Measurements from ENCODE around the gene PRPF40A. TPM values are rescaled to one million over a fixed set of nuclear protein-coding genes. Genes with fewer than 3 reads are reported as not detected.

Gene PRPF40A
- total and polyA plus RNA-seq, 8 donors: 11.3 to 185 (median 71.7) TPM

DNA sequence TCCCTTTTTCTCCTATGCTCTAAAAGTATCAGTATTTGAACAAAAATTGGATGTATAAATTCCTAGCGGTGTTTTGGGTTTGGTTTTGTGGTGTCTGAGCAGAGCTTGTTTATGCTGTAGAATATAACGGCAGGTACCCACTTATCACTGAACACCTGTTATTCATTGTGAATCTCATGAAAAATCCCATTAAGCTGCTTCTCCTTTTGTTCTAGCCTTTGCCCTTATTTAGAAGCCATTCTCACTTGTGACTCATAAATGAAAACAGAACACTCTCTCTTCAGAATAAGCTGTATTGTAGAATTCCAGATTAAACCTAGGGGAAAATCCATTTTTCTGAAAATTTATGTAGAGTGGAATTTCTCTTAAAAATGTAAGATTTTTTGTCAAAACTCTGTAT is 104.0 kb downstream of the PRPF40A start:
- Histone ChIP-seq H3K4me1 (peaks cover 0 to 13% (median 0%) of the 10 kb centered on the region in 4 donors), H3K27me3 (no peaks in the 10 kb centered on the region), H3K4me3 (no peak overlapping the region), H3K36me3 (peaks cover 0 to 44% (median 34%) of the 10 kb centered on the region in 4 donors), H3K27ac (no peak overlapping the region), H3K9me3 (no peaks in the 10 kb centered on the region)
- TF ChIP-seq EP300 (IDR thresholded peaks at IDR 0.05) (no peak), POLR2A (IDR thresholded peaks at IDR 0.05) (no peak)
- intact Hi-C loops (cut with DNase I; ENCODE audit: low total_unique reads): no loop called here
- DNase-seq: no peak
- WGBS, 5 donors: 84 to 95% (median 92%) methylated on average over 2 of the region's 2 CpGs

DNA sequence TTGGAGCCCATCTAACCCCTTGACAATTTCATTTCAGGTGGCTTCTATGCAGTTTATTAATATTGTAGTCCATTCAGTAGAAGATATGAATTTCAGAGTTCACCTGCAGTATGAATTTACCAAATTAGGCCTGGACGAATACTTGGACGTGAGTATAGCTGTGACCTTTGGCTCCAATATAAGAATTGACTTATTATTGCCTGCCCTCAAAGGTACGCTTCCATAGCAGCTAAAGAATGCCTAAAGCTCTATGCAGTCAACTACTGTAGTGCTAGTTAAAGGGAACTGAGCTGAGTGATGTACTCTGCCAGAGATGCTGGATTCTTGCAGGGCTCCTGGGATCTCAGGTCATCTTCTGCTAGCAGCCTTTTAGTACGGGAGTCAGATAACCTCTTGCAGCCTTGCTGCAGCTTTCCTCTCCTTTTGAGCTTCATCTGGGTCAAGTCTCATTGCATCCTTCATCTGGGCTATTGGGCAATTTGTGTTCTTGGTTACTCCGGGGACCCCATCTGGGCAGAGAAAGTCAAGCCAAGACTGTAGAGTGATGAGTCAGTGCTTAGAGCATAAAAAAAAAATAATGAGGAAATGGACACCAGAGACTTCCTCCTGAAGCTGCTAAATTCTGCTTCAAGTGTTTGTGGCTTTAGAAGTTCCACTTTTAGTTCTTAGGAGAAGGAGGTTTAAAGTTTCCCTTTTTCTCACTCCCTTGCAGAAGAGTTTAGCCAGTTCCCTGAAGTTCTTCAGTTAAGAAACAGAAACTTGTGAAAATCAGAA is 105.6 kb downstream of the PRPF40A start:
- H3K9me3 ChIP-seq: no peaks in the 10 kb centered on the region
- H3K27me3 ChIP-seq: no peaks in the 10 kb centered on the region
- peak overlapping the region in 4 of 5 donors; percentile 32 to 74 (median 53) for H3K27ac ChIP-seq
- peaks cover 0 to 35% (median 23%) of the 10 kb centered on the region in 4 donors for H3K36me3 ChIP-seq
- TF ChIP-seq POLR2AphosphoS5 (IDR thresholded peaks at IDR 0.05) (peak in 1 of 3 donors; percentile 8), EP300 (IDR thresholded peaks at IDR 0.05) (no peak)
- TF ChIP-seq, protein P1, sequence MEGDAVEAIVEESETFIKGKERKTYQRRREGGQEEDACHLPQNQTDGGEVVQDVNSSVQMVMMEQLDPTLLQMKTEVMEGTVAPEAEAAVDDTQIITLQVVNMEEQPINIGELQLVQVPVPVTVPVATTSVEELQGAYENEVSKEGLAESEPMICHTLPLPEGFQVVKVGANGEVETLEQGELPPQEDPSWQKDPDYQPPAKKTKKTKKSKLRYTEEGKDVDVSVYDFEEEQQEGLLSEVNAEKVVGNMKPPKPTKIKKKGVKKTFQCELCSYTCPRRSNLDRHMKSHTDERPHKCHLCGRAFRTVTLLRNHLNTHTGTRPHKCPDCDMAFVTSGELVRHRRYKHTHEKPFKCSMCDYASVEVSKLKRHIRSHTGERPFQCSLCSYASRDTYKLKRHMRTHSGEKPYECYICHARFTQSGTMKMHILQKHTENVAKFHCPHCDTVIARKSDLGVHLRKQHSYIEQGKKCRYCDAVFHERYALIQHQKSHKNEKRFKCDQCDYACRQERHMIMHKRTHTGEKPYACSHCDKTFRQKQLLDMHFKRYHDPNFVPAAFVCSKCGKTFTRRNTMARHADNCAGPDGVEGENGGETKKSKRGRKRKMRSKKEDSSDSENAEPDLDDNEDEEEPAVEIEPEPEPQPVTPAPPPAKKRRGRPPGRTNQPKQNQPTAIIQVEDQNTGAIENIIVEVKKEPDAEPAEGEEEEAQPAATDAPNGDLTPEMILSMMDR (IDR thresholded peaks at IDR 0.05): no peak
- no peak overlapping the region for H3K4me3 ChIP-seq
- H3K4me1 ChIP-seq: peaks cover 0 to 13% (median 0%) of the 10 kb centered on the region in 4 donors
- WGBS, 5 donors: 62 to 84% (median 72%) methylated on average over 5 of the region's 5 CpGs
- DNase-seq: peak in 1 of 2 donors; percentile 46
- intact Hi-C loops (cut with DNase I; ENCODE audit: low total_unique reads): no loop called here

DNA sequence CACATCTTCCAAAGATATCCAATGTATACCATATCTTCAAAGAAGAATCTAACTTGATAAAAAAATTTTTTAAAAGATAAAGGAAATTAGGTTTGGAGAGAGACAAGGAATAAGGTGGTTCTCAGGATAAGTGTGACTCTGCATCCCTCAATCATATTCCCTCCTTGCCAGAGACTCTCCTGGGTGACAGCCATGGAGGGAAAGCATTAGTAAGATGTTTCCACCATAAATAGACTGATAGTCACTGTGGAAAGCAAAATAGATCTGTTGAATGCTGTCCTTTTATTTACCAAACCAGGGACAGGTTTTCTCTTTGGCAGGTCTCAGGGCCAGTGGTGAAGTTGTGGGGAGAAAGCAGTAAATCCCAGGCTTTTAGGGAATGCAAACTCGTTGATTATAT is 107.6 kb downstream of the PRPF40A start:
- WGBS, 5 donors: 46 to 95% (median 85%) methylated on average over 1 of the region's 1 CpG
- H3K27me3 ChIP-seq: no peaks in the 10 kb centered on the region
- no peak for TF ChIP-seq POLR2AphosphoS5 (IDR thresholded peaks at IDR 0.05)
- TF ChIP-seq, protein P1 (IDR thresholded peaks at IDR 0.05): no peak
- no peak for TF ChIP-seq EP300 (IDR thresholded peaks at IDR 0.05)
- TF ChIP-seq POLR2A (IDR thresholded peaks at IDR 0.05): no peak
- no peak overlapping the region for H3K4me3 ChIP-seq
- H3K9me3 ChIP-seq: no peaks in the 10 kb centered on the region
- H3K4me1 ChIP-seq: peaks cover 0 to 13% (median 0%) of the 10 kb centered on the region in 4 donors
- no peak overlapping the region for H3K27ac ChIP-seq
- intact Hi-C loops (cut with DNase I; ENCODE audit: low total_unique reads): no loop called here
- H3K36me3 ChIP-seq: peaks cover 0 to 19% (median 8%) of the 10 kb centered on the region in 4 donors
- no peak for DNase-seq

DNA sequence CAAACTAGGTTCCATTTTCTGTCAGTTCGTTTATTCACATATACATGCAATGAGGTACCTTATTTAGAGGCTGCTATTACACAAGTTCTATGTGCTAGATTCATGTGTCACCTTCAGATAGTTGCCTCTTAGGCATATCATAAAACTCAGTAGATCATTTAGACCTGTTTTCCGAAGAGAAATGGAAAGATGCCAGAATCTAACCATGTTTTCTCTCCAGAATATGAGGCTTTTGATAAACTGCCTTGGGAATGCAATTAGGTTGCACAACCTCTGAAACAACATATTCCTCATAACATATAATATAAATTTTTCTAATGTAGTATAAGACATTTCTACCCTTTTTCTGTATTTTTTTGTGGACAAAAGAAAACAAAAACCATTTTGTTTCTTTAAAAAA is 108.1 kb downstream of the PRPF40A start:
- Histone ChIP-seq H3K27me3 (no peaks in the 10 kb centered on the region), H3K4me1 (peaks cover 0 to 13% (median 0%) of the 10 kb centered on the region in 4 donors), H3K9me3 (no peaks in the 10 kb centered on the region), H3K36me3 (peaks cover 0 to 18% (median 5%) of the 10 kb centered on the region in 4 donors), H3K4me3 (no peak overlapping the region), H3K27ac (no peak overlapping the region)
- no peak for DNase-seq
- 76 to 87% (median 82%) methylated on average over 2 of the region's 2 CpGs for WGBS, 5 donors
- intact Hi-C loops (cut with DNase I; ENCODE audit: low total_unique reads): no loop called here
- TF ChIP-seq, protein P1 (IDR thresholded peaks at IDR 0.05): no peak
- TF ChIP-seq POLR2AphosphoS5 (IDR thresholded peaks at IDR 0.05) (no peak), POLR2A (IDR thresholded peaks at IDR 0.05) (no peak), EP300 (IDR thresholded peaks at IDR 0.05) (no peak)

Data from stomach (tissue), 9 donors.